IPS-11a (cell line): ENCODE data around the gene GCC1.

Experiments used
- H3K4me3 ChIP-seq: one replicate; pipeline ENCODE4 v1.5.1; 2013; ENCODE audit warnings: low read depth, low read length, control low read depth

Gene GCC1, protein sequence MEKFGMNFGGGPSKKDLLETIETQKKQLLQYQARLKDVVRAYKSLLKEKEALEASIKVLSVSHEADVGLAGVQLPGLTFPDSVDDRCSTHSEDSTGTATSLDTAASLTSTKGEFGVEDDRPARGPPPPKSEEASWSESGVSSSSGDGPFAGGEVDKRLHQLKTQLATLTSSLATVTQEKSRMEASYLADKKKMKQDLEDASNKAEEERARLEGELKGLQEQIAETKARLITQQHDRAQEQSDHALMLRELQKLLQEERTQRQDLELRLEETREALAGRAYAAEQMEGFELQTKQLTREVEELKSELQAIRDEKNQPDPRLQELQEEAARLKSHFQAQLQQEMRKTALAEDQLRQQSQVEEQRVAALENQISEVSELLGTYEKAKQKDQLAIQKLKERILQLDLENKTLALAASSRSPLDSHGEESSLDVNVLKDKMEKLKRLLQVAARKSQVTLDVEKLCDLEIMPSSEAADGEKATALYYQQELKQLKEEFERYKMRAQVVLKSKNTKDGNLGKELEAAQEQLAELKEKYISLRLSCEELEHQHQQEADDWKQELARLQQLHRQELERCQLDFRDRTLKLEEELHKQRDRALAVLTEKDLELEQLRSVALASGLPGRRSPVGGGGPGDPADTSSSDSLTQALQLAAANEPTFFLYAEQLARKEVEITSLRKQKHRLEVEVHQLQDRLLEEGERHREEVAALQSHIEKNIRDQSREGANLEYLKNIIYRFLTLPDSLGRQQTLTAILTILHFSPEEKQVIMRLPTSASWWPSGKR

DNA sequence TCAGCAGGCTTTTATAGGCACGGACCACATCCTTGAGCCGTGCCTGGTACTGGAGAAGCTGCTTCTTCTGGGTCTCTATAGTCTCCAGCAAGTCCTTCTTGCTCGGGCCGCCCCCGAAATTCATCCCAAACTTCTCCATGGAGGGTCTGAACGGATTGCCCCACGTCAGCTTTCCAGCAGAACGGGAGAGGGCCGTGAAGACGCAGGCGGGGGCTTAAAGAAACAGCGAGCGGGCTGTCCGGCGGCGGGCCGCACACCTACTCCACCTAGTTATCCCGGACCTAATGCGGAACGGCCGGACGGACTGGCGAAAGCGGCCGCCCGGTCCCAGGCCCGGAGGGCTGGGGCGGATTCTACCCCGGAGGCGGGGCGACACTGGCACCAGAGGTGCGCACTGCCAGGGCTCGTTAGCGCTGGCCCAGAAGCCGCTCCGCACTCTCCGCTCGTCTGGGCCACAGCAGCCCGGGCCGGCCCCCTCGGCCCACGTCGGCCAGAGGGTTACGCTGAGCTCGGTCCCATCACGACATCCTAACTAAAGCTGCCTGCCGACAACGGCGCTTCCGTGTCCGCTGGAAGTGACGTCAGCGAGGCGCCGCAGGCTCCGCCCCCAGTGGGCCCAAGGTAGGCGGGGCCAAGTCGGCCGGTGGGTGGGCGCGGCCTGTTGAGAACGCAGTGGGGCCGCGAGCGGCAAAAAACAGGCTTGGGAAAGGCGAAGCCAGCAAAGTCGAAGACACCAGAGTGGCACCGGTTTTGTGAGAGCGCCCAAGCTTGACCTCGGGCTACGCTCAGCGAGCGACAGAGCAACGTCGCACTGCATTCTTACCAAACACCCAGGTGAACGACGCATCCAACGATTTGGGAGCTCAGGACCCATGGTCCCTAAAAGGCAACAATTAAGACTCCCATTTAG lies at the start of gene GCC1:
Gene GCC1 (minus strand): TSS at position 553 of the 910 bp plus-strand sequence. CDS start 414 bp downstream, at position 139.
- H3K4me3 ChIP-seq: peak within 1 kb of the TSS; percentile 80

GRCh38 chr7:127632276-127632910 lies 47.0 kb upstream of the GCC1 start:
- H3K4me3 ChIP-seq: no peak overlapping the region

- no peak overlapping the region for H3K4me3 ChIP-seq
These were observed 44.0 kb upstream of the GCC1 start for GRCh38 chr7:127629268-127629854.

DNA sequence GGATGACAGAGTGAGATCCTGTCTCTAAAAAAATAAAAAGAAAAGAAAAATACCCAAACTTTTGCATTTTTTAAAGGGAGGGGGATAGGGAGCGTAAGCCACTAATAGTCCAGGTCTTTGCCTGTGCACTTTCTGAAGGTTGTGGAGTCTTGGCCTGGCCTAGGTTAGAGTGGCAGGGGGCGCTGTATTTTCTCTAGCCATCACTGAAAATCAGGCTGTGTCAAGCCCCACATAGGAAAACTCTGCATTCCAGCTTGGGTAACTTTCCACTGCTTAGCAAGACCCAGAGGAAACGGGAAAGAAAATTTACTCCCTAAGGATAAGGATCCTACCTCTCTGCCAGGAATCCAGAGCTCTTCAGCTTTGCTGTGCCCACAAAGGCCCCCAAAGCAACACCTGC lies 43.0 kb upstream of the GCC1 start:
- no peak overlapping the region for H3K4me3 ChIP-seq

DNA sequence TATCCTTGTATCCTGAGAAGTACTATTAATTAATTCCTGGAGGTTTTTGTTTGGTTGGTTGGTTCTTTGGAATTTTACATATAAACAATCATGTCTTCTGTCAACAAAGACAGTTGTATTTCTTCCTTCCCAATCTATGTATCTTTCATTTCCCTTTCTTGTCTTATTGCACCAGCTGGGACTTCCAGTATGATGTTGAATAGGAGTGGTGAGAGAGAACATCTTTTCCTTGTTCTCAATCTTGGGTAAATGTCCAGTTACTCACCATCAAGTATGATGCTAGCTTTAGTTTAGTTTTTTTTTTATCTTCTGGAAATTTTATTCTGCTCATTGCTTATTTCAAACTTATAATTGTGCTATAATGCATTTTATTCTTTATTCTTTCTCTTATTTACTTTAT lies 39.9 kb upstream of the GCC1 start:
- H3K4me3 ChIP-seq: no peak overlapping the region

- H3K4me3 ChIP-seq: peak overlapping the region; percentile 71
These were observed 35.2 kb upstream of the GCC1 start for GRCh38 chr7:127620406-127621233.

DNA sequence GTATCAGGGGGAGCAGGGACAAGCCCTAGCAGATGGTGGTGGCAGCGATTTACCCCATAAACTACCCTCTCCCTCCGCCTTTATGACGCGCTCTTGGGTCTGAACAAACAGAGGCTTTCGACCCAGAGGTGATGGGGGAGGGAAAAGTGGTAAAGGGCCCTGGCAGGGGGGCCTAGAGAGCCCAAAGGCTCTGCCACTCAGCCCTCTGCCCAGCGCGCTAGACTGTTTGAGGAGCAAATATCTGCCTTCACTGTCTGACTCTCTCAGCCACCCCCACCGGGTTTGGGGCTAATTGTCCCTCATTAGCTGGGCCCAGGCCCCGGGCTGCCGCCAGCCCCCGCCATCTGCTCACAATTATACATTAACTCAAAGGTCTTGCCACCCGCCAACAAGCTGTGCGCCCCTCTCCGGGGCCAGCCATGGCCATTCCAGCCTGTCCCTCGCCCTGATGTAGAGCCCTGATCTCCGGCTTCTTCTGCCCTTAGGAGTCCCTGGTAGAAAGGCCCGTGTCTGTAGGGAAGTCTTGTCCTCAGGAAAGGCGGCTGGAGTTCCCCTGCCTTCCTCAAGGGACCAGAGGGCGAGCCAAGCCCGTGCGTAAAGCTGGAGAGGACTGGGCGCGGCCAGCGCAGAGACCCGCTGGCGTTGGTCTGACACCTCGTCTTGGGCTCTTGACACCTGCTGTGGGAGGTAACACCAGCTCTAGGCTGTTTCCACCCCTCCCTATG lies 34.4 kb upstream of the GCC1 start:
- H3K4me3 ChIP-seq: peak overlapping the region; percentile 71

DNA sequence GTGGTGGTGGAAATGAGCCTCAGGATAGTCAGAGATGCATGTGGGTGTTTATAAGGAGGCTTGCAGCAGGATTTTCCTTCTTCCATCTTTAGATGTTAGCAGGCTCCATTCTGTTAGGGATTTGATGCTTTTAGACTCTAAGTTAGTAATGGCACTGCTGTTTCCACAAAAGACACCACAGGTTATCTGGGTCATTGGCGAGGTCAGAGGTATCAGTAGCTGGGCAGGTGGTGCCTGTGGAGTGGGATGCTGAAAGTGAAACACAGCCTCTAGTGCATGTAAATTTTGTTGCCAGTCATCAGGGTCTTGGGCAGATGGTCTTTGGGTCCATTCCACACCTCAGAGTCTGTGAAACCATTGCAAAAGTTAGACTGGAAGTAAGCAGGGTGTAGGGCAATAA lies 33.4 kb upstream of the GCC1 start:
- no peak overlapping the region for H3K4me3 ChIP-seq

- no peak within 1 kb of the TSS for H3K4me3 ChIP-seq
These were observed 32.6 kb upstream of the GCC1 start, which contains the start of gene PAX4 for GRCh38 chr7:127618042-127618441. PAX4 (minus strand) TSS chr7:127618142; CDS start chr7:127615928, 2,214 bp downstream.

- H3K4me3 ChIP-seq: no peak overlapping the region
These were observed 31.3 kb upstream of the GCC1 start for GRCh38 chr7:127616724-127617123.

DNA sequence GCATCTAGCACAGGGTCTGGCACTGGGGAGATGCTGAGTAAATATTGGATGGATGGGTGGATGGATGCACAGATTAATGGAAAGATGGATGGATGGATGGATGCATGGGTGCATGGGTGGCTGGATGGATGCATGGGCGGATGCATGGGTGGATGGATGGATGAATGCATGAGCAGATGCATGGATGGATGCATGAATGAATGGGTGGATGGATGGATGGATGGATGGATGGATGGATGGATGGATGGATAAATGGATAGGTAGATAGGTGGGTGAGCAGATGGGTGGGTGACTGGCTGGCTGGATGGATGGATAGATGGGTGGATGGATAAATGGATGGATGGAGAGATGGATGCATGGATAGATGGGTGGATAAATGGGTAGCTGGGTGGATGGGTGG lies 26.9 kb upstream of the GCC1 start:
- H3K4me3 ChIP-seq: no peak overlapping the region

GRCh38 chr7:127609297-127609696 lies 23.9 kb upstream of the GCC1 start:
- no peak overlapping the region for H3K4me3 ChIP-seq

DNA sequence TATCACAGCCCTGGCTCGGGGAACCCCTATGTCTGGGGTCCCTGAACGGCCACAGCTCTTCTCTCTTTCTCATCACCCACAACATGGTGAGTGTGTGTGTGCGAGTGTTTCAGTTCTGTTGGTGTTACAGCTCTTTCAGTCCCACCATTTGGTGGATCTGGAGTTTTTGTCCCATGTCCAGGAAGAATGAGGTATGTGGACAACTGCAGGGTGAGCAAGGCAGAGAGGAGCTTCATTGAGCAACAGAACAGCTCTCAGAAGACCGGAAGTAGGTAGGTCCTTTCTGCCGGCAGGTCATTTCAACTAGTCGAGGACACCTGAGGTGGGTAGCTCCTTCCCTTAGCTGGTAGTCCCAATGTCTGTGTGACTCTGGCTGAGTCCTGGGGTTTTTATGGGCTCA lies 23.1 kb upstream of the GCC1 start:
- H3K4me3 ChIP-seq: no peak overlapping the region

DNA sequence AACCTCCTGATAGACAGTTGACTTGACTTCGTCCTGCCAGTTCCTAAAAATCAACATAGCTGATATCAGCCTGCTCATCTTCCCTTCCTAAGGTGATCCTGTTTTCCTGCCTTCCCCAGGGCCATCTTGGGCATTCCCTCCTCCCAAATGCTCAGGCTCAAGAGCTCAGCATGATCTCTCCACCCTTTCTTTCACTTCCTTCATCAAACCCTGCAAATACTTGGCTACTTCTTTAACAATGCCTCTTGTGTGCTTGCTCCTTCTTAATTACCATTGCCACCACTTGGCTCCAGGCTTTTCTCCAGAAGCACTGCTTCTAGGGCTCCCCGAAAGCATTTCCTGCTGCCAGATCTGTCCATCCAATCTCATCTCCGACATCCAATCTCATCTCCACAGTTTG lies 15.5 kb upstream of the GCC1 start:
- no peak overlapping the region for H3K4me3 ChIP-seq

GRCh38 chr7:127598318-127598717 lies 12.9 kb upstream of the GCC1 start:
- no peak overlapping the region for H3K4me3 ChIP-seq

DNA sequence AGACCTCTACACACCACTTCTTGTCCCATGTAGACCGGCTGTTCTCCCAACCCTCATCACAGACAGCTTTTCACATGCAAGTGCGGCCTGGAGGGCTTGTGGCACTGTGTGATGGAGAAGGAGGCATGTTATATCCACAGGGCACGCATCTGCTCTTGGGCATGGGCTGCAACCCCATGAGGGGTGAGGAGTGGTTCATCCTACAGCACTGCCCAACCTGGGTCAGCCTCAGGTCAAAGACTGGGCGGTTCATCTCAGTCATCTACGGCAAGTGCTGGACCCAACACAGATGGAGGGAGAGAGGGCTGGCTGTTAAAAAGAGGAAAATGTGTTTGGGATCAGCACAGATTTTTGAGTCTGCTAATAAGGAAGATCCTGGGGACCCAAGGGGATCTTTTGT lies 10.3 kb upstream of the GCC1 start:
- no peak overlapping the region for H3K4me3 ChIP-seq

DNA sequence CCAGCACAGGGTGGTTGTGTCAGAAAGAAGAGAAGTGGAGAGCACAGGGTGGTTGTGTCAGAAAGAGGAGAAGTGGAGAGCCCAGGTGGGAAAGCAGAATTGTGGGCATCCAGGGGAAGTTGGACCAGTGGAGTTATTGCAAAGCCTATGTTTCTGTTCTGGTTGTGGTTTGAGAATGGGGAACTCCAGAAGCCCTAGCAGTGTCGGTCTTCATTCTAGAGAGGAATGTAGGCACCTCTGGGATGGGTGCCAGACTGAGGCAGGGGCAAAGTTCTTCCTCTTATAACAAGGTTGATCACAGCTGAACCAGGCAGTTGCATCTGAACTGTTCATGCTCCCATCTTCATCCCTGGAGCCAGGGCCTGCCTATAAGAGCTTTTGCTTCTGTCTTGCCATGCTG lies 9.1 kb upstream of the GCC1 start:
- H3K4me3 ChIP-seq: no peak overlapping the region

- H3K4me3 ChIP-seq: no peak overlapping the region
These were observed 7.2 kb upstream of the GCC1 start for GRCh38 chr7:127592550-127592949.

GRCh38 chr7:127591591-127591990 lies 6.2 kb upstream of the GCC1 start:
- no peak overlapping the region for H3K4me3 ChIP-seq
